ENCODE data around the gene CALN1. TPM values are rescaled to one million over a fixed set of nuclear protein-coding genes. Genes with fewer than 3 reads are reported as not detected.

The CALN1 gene
- total and polyA plus RNA-seq, 4 donors: 0.14 to 0.84 (median 0.24) TPM

DNA sequence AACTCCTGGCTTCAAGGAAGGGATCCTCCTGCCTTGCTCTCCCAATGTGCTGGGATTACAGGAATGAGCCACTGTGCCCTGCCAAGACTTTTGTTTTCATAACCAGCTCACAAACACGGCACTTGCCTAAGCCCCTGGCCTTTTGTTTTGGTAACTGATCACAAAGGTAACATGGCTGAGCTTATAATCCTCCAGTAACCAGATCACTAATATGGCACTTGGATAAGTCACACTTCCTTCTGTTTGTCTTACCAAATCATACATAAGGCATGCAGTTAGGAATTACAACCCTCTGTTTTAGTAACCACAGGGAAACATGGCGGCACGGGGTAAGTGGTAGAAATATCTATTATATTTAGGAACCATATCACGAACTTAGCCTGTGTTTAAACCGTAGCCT is 577.1 kb downstream of the CALN1 start (continued):
- TF ChIP-seq, protein P1, sequence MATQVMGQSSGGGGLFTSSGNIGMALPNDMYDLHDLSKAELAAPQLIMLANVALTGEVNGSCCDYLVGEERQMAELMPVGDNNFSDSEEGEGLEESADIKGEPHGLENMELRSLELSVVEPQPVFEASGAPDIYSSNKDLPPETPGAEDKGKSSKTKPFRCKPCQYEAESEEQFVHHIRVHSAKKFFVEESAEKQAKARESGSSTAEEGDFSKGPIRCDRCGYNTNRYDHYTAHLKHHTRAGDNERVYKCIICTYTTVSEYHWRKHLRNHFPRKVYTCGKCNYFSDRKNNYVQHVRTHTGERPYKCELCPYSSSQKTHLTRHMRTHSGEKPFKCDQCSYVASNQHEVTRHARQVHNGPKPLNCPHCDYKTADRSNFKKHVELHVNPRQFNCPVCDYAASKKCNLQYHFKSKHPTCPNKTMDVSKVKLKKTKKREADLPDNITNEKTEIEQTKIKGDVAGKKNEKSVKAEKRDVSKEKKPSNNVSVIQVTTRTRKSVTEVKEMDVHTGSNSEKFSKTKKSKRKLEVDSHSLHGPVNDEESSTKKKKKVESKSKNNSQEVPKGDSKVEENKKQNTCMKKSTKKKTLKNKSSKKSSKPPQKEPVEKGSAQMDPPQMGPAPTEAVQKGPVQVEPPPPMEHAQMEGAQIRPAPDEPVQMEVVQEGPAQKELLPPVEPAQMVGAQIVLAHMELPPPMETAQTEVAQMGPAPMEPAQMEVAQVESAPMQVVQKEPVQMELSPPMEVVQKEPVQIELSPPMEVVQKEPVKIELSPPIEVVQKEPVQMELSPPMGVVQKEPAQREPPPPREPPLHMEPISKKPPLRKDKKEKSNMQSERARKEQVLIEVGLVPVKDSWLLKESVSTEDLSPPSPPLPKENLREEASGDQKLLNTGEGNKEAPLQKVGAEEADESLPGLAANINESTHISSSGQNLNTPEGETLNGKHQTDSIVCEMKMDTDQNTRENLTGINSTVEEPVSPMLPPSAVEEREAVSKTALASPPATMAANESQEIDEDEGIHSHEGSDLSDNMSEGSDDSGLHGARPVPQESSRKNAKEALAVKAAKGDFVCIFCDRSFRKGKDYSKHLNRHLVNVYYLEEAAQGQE (IDR thresholded peaks at IDR 0.05): no peak
- no peak for TF ChIP-seq FOXA2 (IDR thresholded peaks at IDR 0.05)
- no peak for TF ChIP-seq ZBTB33 (IDR thresholded peaks at IDR 0.05)
- TF ChIP-seq NR2F2 (IDR thresholded peaks at IDR 0.05): no peak
- no peak for TF ChIP-seq SP1 (IDR thresholded peaks at IDR 0.05)
- no peak for TF ChIP-seq GABPA (IDR thresholded peaks at IDR 0.05 in 1 of 2, conservative IDR thresholded peaks at IDR 0.05 in 1 of 2)
- TF ChIP-seq RXRA (IDR thresholded peaks at IDR 0.05): no peak
- no peak for TF ChIP-seq HNF4G (IDR thresholded peaks at IDR 0.05)
- no peak for TF ChIP-seq MAX (IDR thresholded peaks at IDR 0.05)

GRCh38 chr7:71829515-71829914 is 582.6 kb downstream of the CALN1 start:
- no peaks in the 10 kb centered on the region for H3K4me1 ChIP-seq (ENCODE audit: control insufficient read depth in 4 of 4, insufficient read depth in 4 of 4, low read length in 3 of 4)
- no peaks in the 10 kb centered on the region for H3K36me3 ChIP-seq (ENCODE audit: control insufficient read depth in 4 of 4, insufficient read depth in 3 of 4, low read depth in 1 of 4, low read length in 3 of 4)
- no peak overlapping the region for H3K9ac ChIP-seq (ENCODE audit: low read depth in 1 of 2, low read length in 2 of 2)
- 59% methylated on average over 3 of the region's 3 CpGs for WGBS
- H3K4me3 ChIP-seq (ENCODE audit: low read depth in 1 of 3, low read length in 3 of 3): no peak overlapping the region
- no peak overlapping the region for H3K27ac ChIP-seq (ENCODE audit: low read depth in 1 of 2, low read length in 2 of 2)
- TF ChIP-seq, protein P1 (IDR thresholded peaks at IDR 0.05): no peak
- TF ChIP-seq NR2F2 (IDR thresholded peaks at IDR 0.05) (no peak), YY1 (IDR thresholded peaks at IDR 0.05) (no peak), FOXA1 (IDR thresholded peaks at IDR 0.05) (no peak), TAF1 (conservative IDR thresholded peaks at IDR 0.05) (no peak), RAD21 (IDR thresholded peaks at IDR 0.05) (no peak), MAX (IDR thresholded peaks at IDR 0.05) (no peak), HNF4G (IDR thresholded peaks at IDR 0.05) (no peak), SP1 (IDR thresholded peaks at IDR 0.05) (no peak), EGR1 (IDR thresholded peaks at IDR 0.05; ENCODE audit: low read depth in 2 of 2) (no peak), ZBTB33 (IDR thresholded peaks at IDR 0.05) (no peak), CTCF (IDR thresholded peaks at IDR 0.05; ENCODE audit: low read depth, low read length, missing input control) (no peak)
- TF ChIP-seq, protein P2, sequence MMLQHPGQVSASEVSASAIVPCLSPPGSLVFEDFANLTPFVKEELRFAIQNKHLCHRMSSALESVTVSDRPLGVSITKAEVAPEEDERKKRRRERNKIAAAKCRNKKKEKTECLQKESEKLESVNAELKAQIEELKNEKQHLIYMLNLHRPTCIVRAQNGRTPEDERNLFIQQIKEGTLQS (IDR thresholded peaks at IDR 0.05): no peak
- DNase-seq (ENCODE audit: low spot score): no peak
- no peaks in the 10 kb centered on the region for H3K9me3 ChIP-seq (ENCODE audit: control insufficient read depth in 4 of 4, low read length in 3 of 4)
- H3K27me3 ChIP-seq (ENCODE audit: control insufficient read depth in 4 of 4, insufficient read depth in 4 of 4, low read length in 3 of 4): no peaks in the 10 kb centered on the region

All from liver (tissue), 9 donors.